GM12878 (cell line): ENCODE results near the gene OPRM1. TPM values are rescaled to one million over a fixed set of nuclear protein-coding genes. Genes with fewer than 3 reads are reported as not detected.

Source experiments
- ASH2L ChIP-seq: fragments of 300-600, 200-600 bp; sonication (generic); IDR thresholded peaks from 2 replicates; pipeline ENCODE4 v1.6.1; 2017; ENCODE audit warnings: low read depth, mild to moderate bottlenecking, borderline replicate concordance
- BRCA1 ChIP-seq: IDR thresholded peaks from 2 replicates; pipeline ENCODE4 v1.6.1; 2011; ENCODE audit warnings: low read depth, low read length, improper control_type of control experiment
- CBFB ChIP-seq: IDR thresholded peaks from 2 replicates; pipeline ENCODE4 v1.6.1; 2016; ENCODE audit warnings: antibody characterized with exemption, low read depth
- CHD2 ChIP-seq: IDR thresholded peaks from 2 replicates; pipeline ENCODE4 v1.6.1; 2011; ENCODE audit warnings: low read depth, low read length, improper control_type of control experiment, borderline replicate concordance
- DPF2 ChIP-seq: fragments of 450-650 bp; IDR thresholded peaks from 2 replicates; pipeline ENCODE4 v1.6.1; 2017; ENCODE audit warnings: mild to moderate bottlenecking
- FOS ChIP-seq: IDR thresholded peaks from 3 replicates; pipeline ENCODE4 v1.6.1; 2011; ENCODE audit warnings: borderline replicate concordance; ENCODE audit not compliant: insufficient read length; ENCODE audit errors: extremely low read depth
- FOXK2 ChIP-seq: fragments of 450-650 bp; IDR thresholded peaks from 2 replicates; pipeline ENCODE4 v1.6.1; 2017; ENCODE audit warnings: mild to moderate bottlenecking, moderate library complexity
- IRF5 ChIP-seq: fragments of 450-650 bp; IDR thresholded peaks from 2 replicates; pipeline ENCODE4 v1.6.1; 2017; ENCODE audit warnings: borderline replicate concordance
- KLF5 ChIP-seq: fragments of 450-650 bp; IDR thresholded peaks from 2 replicates; pipeline ENCODE4 v1.6.1; 2014; ENCODE audit warnings: mild to moderate bottlenecking; ENCODE audit not compliant: partially characterized antibody
- MTA2 ChIP-seq: fragments of 450-650 bp; IDR thresholded peaks from 2 replicates; pipeline ENCODE4 v1.6.1; 2016; ENCODE audit warnings: low read depth, mild to moderate bottlenecking, moderate library complexity
- NR2C1 ChIP-seq: fragments of 450-650 bp; IDR thresholded peaks from 2 replicates; pipeline ENCODE4 v1.6.1; 2017; ENCODE audit warnings: antibody characterized with exemption, mild to moderate bottlenecking, moderate library complexity
- NR2F1 ChIP-seq: fragments of 450-650 bp; conservative IDR thresholded peaks from 2 replicates; pipeline ENCODE4 v1.6.1; 2017; ENCODE audit warnings: mild to moderate bottlenecking
- RCOR1 ChIP-seq: conservative IDR thresholded peaks from 2 replicates; pipeline ENCODE4 v1.6.1; 2012; ENCODE audit warnings: low read depth, low read length, improper control_type of control experiment
- RELB ChIP-seq: fragments of 450-650 bp; IDR thresholded peaks from 2 replicates; pipeline ENCODE4 v1.6.1; 2017; ENCODE audit warnings: low read depth, mild to moderate bottlenecking, moderate library complexity
- RUNX3 ChIP-seq: IDR thresholded peaks from 2 replicates; pipeline ENCODE4 v1.6.1; 2012; ENCODE audit warnings: low read length, inconsistent platforms
- SMAD5 ChIP-seq: IDR thresholded peaks from 2 replicates; pipeline ENCODE4 v1.6.1; 2016; ENCODE audit warnings: antibody characterized with exemption, low read depth
- STAT3 ChIP-seq: IDR thresholded peaks from 2 replicates; pipeline ENCODE4 v1.6.1; 2011; ENCODE audit warnings: low read depth, low read length, improper control_type of control experiment
- ZBED1 ChIP-seq: IDR thresholded peaks from 2 replicates; pipeline ENCODE4 v1.6.1; 2016; ENCODE audit warnings: borderline replicate concordance
- ZBTB4 ChIP-seq: fragments of 450-650 bp; formaldehyde crosslinking; IDR thresholded peaks from 2 replicates; pipeline ENCODE4 v1.4.0; 2022; ENCODE audit warnings: mild to moderate bottlenecking, moderate library complexity
- ZBTB40 ChIP-seq: fragments of 450-650 bp; IDR thresholded peaks from 2 replicates; pipeline ENCODE4 v1.6.1; 2016; ENCODE audit warnings: mild to moderate bottlenecking, moderate library complexity, borderline replicate concordance
- polyA plus RNA-seq, 11 experiments: library from polyadenylated mRNA; depleted of rRNA in 4 of 11; unstranded in 6 of 11; stranded (reverse) in 5 of 11; fragments of >200 nt; fragmentation: Nextera tagmentation in 4 of 11; fragmentation: Illumina TruSeq in 1 of 11; extraction: Ambion mirVana in 4 of 11; extraction: Trizol in 1 of 11; gene quantifications; 1 replicate in 1 of 11; 2 replicates in 10 of 11; pipeline versions ENCODE4 v1.2.1 to v1.2.3, GENCODE V29; 2011 to 2016; ENCODE audit warnings: inconsistent platforms in 2 of 11, missing spikeins in 2 of 11, low read depth in 1 of 11
- total RNA-seq, 4 experiments: library from RNA; depleted of rRNA in 3 of 4; stranded (reverse); fragments of >200 nt in 3 of 4; fragmentation: Illumina TruSeq in 1 of 4; extraction: Trizol in 1 of 4; gene quantifications; 2 replicates each; pipeline versions ENCODE4 v1.2.1 to v1.2.3, GENCODE V29; 2013 to 2021
- TF ChIP-seq, protein P1 (sequence below): IDR thresholded peaks from 2 replicates; pipeline ENCODE4 v1.6.1; 2012; ENCODE audit warnings: low read length, inconsistent platforms

The OPRM1 gene
- total and polyA plus RNA-seq, 10 of the 15 experiments (the other 5 are each of a cell fraction or from before 2014, with no cell fraction given): not detected

DNA sequence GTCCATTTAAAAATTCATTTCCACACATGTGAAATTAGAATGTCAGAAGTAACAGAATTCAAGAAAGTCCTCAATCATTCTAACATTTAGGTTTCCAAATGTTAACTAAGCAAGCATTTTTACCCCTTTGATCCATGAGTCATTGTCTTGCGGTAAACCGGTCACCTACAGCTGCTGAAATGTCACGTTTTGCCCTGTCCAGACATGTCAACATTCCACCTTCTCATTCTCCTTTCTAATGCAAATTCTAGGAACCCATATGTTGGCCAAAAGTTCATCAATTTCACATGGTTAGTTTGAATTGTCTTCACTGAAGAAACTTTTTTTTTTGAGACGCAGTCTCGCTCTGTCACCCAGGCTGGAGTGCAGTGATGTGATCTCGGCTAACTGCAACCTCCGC, 200.4 kb downstream of the OPRM1 start (continued):
- TF ChIP-seq RELB: 0 out of 2 replicates have a peak, but pooled peaks have one; percentile 25
- TF ChIP-seq ZBTB4: no peak
- no peak for TF ChIP-seq NR2C1
- TF ChIP-seq ZBTB40: no peak
- TF ChIP-seq MTA2: no peak
- TF ChIP-seq RUNX3: 0 out of 2 replicates have a peak, but pooled peaks have one; percentile 11
- TF ChIP-seq, protein P1, sequence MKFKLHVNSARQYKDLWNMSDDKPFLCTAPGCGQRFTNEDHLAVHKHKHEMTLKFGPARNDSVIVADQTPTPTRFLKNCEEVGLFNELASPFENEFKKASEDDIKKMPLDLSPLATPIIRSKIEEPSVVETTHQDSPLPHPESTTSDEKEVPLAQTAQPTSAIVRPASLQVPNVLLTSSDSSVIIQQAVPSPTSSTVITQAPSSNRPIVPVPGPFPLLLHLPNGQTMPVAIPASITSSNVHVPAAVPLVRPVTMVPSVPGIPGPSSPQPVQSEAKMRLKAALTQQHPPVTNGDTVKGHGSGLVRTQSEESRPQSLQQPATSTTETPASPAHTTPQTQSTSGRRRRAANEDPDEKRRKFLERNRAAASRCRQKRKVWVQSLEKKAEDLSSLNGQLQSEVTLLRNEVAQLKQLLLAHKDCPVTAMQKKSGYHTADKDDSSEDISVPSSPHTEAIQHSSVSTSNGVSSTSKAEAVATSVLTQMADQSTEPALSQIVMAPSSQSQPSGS: peak; percentile 41; the same call in 1 of the 2 replicates
- no peak for TF ChIP-seq ASH2L
- no peak for TF ChIP-seq ZBED1
- no peak for TF ChIP-seq SMAD5
- TF ChIP-seq DPF2: 0 out of 2 replicates have a peak, but pooled peaks have one; percentile 24
- no peak for TF ChIP-seq FOS
- TF ChIP-seq KLF5: no peak
- no peak for TF ChIP-seq FOXK2
- TF ChIP-seq NR2F1: peak; percentile 62
- no peak for TF ChIP-seq BRCA1
- TF ChIP-seq IRF5: no peak
- no peak for TF ChIP-seq STAT3
- no peak for TF ChIP-seq CBFB
- no peak for TF ChIP-seq CHD2
- TF ChIP-seq RCOR1: no peak
